Measurements from ENCODE around the gene TIMP1.

DNA sequence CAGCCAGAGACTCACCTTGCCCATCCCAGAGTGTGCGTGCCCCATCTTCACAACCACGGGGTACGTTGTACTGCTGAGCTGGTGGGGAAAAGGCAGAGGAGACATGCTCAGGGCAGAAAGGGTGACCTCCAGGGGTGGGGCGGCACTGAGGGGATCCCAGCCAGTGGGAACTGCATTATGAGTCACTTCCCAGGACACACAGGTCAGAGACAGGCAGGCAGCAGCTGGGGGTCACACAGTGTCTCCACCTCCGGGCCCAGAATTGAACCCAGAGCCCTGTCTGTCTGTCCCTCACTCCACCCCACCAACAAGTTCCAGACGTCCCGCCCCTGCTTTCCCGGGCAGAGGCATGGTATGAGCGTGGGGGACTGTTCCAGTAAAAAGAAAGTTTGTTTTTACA, 4.8 kb upstream of the TIMP1 start:
- TF ChIP-seq, protein P1, sequence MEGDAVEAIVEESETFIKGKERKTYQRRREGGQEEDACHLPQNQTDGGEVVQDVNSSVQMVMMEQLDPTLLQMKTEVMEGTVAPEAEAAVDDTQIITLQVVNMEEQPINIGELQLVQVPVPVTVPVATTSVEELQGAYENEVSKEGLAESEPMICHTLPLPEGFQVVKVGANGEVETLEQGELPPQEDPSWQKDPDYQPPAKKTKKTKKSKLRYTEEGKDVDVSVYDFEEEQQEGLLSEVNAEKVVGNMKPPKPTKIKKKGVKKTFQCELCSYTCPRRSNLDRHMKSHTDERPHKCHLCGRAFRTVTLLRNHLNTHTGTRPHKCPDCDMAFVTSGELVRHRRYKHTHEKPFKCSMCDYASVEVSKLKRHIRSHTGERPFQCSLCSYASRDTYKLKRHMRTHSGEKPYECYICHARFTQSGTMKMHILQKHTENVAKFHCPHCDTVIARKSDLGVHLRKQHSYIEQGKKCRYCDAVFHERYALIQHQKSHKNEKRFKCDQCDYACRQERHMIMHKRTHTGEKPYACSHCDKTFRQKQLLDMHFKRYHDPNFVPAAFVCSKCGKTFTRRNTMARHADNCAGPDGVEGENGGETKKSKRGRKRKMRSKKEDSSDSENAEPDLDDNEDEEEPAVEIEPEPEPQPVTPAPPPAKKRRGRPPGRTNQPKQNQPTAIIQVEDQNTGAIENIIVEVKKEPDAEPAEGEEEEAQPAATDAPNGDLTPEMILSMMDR (IDR thresholded peaks at IDR 0.05) = no peak
- TF ChIP-seq POLR2A (IDR thresholded peaks at IDR 0.05) = no peak
